SK-N-MC (cell line): ENCODE data around the gene IDE.

Experiments used
- EZH2 ChIP-seq: fragments of 200-600 bp; sonication (generic); IDR thresholded peaks from one replicate; pipeline ENCODE4 v1.6.1; 2017; ENCODE audit warnings: antibody characterized with exemption
- POLR2AphosphoS5 ChIP-seq: IDR thresholded peaks from 2 replicates; pipeline ENCODE4 v1.6.1; 2012; ENCODE audit warnings: mild to moderate bottlenecking, low read depth, low read length, borderline replicate concordance

DNA sequence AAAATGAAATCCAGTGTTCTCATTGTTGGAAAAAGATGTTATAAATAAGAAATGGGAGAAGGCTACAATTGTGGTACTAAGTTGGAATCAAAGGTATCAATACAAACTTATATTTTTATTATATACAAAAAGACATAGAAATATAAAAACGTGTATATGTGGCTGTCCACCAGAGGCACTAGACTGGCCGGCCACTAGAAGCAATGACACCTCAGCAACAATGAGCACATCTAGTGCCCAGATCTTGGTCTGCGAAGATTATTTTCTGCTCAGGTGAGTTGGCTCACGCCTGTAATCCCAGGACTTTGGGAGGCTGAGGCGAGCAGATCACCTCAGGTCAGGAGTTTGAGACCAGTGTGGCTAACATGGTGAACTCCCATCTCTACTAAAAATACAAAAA lies 21.6 kb downstream of the IDE start:
- TF ChIP-seq POLR2AphosphoS5: no peak
- no peak for TF ChIP-seq EZH2
